ENCODE data around the gene RAD51B. TPM values are rescaled to one million over a fixed set of nuclear protein-coding genes. Genes with fewer than 3 reads are reported as not detected.

The RAD51B gene
- total RNA-seq, 1 experiment from 2014 or later = 20.0 TPM

- Histone ChIP-seq H3K79me2 (ENCODE audit: insufficient read depth, low read length) (no peaks in the 10 kb centered on the region), H3K36me3 (ENCODE audit: control insufficient read depth in 1 of 2, insufficient read depth in 2 of 2, low read length in 2 of 2) (no peaks in the 10 kb centered on the region), H3K27me3 (ENCODE audit: insufficient read depth, low read length) (no peaks in the 10 kb centered on the region), H3K27ac (ENCODE audit: low read depth, low read length) (no peak overlapping the region), H3K4me2 (ENCODE audit: low read length) (no peak overlapping the region), H2AFZ (ENCODE audit: low read depth, low read length, poor library complexity, severe bottlenecking) (no peak overlapping the region), H3K4me3 (replicated peaks in 1 of 2; ENCODE audit: low read depth in 1 of 2, low read length in 2 of 2) (no peak overlapping the region), H3K4me1 (ENCODE audit: control insufficient read depth in 1 of 2, insufficient read depth in 2 of 2, low read length in 2 of 2) (peaks cover 13 to 14% of the 10 kb centered on the region in 2 experiments), H3K9ac (ENCODE audit: low read length) (no peak overlapping the region), H3K9me2 (ENCODE audit: insufficient read depth) (no peaks in the 10 kb centered on the region), H4K20me1 (ENCODE audit: insufficient read depth) (no peaks in the 10 kb centered on the region), H3K9me3 (ENCODE audit: control insufficient read depth in 1 of 2, insufficient read depth in 1 of 2, low read depth in 1 of 2, low read length in 2 of 2) (no peaks in the 10 kb centered on the region)
- ChIA-PET CTCF (no interaction called here), RAD21 (ENCODE audit: low non-redundant PET in 1 of 2, low total read pairs in 2 of 2, uncharacterized antibody in 2 of 2, unreplicated experiment in 2 of 2) (no interaction called here), POLR2A (no interaction called here)
- TF ChIP-seq SIN3A (IDR thresholded peaks at IDR 0.05; ENCODE audit: low read depth) (no peak), YY1 (IDR thresholded peaks at IDR 0.05; ENCODE audit: extremely low read depth, insufficient replicate concordance, low read depth, low read length) (no peak), POLR2AphosphoS5 (IDR thresholded peaks at IDR 0.05; ENCODE audit: low read depth, low read length) (no peak), EGR1 (IDR thresholded peaks at IDR 0.05; ENCODE audit: low read depth) (no peak), JUND (IDR thresholded peaks at IDR 0.05) (no peak), ELF1 (IDR thresholded peaks at IDR 0.05; ENCODE audit: borderline replicate concordance, low read depth) (no peak)
- DNase-seq (ENCODE audit: low read depth, low spot score) (no peak), ATAC-seq (no peak)
- no TSS peak for BruUV-seq (replicated peaks)
- intact Hi-C loops (cut with micrococcal nuclease) = no loop called here
These were observed 463.1 kb downstream of the RAD51B start for GRCh38 chr14:68282479-68283377.

DNA sequence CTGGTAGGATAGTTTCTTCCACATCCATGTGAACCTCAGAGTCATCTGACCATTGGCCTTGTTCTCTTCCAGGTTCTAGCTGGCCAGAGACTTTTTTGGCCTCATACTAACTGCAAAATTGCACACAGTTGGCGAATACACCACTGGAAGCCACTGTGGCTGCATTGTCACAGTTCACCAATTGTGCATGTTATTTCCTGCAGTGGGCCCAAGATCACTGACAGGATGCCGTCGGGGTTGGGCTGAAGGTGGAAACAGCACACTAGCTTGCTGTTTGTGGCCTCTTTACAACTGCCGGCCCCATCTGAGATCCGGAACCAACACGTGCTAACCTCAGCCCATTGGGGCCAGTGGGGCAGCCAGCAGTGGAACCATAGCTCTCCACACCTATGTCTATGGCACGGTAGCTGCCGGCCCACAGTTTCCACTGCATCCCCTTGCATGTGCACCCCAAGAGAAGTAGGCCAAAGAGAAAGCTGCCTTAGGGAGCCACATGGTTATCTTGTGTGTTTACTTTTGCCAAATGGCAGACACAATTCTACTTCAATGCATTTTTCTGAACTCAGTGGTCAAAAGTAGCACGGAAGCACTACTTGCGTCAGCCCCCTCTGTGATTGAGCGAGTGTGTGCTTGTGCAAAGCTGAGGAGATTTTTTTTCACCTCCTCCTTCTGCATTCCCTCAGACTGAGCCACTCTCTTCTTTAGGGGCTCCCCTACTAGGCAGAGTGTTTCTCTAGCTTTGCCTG, 464.0 kb downstream of the RAD51B start:
- DNase-seq (ENCODE audit: low read depth, low spot score) (no peak), ATAC-seq (no peak)
- H3K9me2 ChIP-seq (ENCODE audit: insufficient read depth) = no peaks in the 10 kb centered on the region
- no peaks in the 10 kb centered on the region for H3K9me3 ChIP-seq (ENCODE audit: control insufficient read depth in 1 of 2, insufficient read depth in 1 of 2, low read depth in 1 of 2, low read length in 2 of 2)
- BruUV-seq (replicated peaks) = no TSS peak
- ChIA-PET CTCF (no interaction called here), RAD21 (ENCODE audit: low non-redundant PET in 1 of 2, low total read pairs in 2 of 2, uncharacterized antibody in 2 of 2, unreplicated experiment in 2 of 2) (no interaction called here), POLR2A (no interaction called here)
- H3K9ac ChIP-seq (ENCODE audit: low read length) = no peak overlapping the region
- intact Hi-C loops (cut with micrococcal nuclease) = no loop called here
- no peak overlapping the region for H3K4me3 ChIP-seq (replicated peaks in 1 of 2; ENCODE audit: low read depth in 1 of 2, low read length in 2 of 2)
- peaks cover 8 to 10% of the 10 kb centered on the region in 2 experiments for H3K4me1 ChIP-seq (ENCODE audit: control insufficient read depth in 1 of 2, insufficient read depth in 2 of 2, low read length in 2 of 2)
- H4K20me1 ChIP-seq (ENCODE audit: insufficient read depth) = no peaks in the 10 kb centered on the region
- no peaks in the 10 kb centered on the region for H3K27me3 ChIP-seq (ENCODE audit: insufficient read depth, low read length)
- no peak overlapping the region for H3K4me2 ChIP-seq (ENCODE audit: low read length)
- no peaks in the 10 kb centered on the region for H3K36me3 ChIP-seq (ENCODE audit: control insufficient read depth in 1 of 2, insufficient read depth in 2 of 2, low read length in 2 of 2)
- H3K27ac ChIP-seq (ENCODE audit: low read depth, low read length) = no peak overlapping the region
- no peaks in the 10 kb centered on the region for H3K79me2 ChIP-seq (ENCODE audit: insufficient read depth, low read length)
- H2AFZ ChIP-seq (ENCODE audit: low read depth, low read length, poor library complexity, severe bottlenecking) = no peak overlapping the region
- TF ChIP-seq, protein P1, sequence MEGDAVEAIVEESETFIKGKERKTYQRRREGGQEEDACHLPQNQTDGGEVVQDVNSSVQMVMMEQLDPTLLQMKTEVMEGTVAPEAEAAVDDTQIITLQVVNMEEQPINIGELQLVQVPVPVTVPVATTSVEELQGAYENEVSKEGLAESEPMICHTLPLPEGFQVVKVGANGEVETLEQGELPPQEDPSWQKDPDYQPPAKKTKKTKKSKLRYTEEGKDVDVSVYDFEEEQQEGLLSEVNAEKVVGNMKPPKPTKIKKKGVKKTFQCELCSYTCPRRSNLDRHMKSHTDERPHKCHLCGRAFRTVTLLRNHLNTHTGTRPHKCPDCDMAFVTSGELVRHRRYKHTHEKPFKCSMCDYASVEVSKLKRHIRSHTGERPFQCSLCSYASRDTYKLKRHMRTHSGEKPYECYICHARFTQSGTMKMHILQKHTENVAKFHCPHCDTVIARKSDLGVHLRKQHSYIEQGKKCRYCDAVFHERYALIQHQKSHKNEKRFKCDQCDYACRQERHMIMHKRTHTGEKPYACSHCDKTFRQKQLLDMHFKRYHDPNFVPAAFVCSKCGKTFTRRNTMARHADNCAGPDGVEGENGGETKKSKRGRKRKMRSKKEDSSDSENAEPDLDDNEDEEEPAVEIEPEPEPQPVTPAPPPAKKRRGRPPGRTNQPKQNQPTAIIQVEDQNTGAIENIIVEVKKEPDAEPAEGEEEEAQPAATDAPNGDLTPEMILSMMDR (IDR thresholded peaks at IDR 0.05 in 2 of 3, conservative IDR thresholded peaks at IDR 0.05 in 1 of 3; ENCODE audit: borderline replicate concordance in 1 of 3, insufficient read depth in 1 of 3, low read depth in 2 of 3, low read length in 2 of 3) = no peak
- TF ChIP-seq TCF7L2 (IDR thresholded peaks at IDR 0.05; ENCODE audit: borderline replicate concordance, extremely low read depth, insufficient read depth, insufficient read length) (no peak), REST (IDR thresholded peaks at IDR 0.05; ENCODE audit: low read depth) (no peak), YY1 (IDR thresholded peaks at IDR 0.05; ENCODE audit: extremely low read depth, insufficient replicate concordance, low read depth, low read length) (no peak), POLR2A (IDR thresholded peaks at IDR 0.05; ENCODE audit: borderline replicate concordance, extremely low read depth, insufficient read depth, insufficient read length) (no peak), ELF1 (IDR thresholded peaks at IDR 0.05; ENCODE audit: borderline replicate concordance, low read depth) (no peak), FOSL1 (IDR thresholded peaks at IDR 0.05; ENCODE audit: low read depth) (no peak)
- TF ChIP-seq, protein P2, sequence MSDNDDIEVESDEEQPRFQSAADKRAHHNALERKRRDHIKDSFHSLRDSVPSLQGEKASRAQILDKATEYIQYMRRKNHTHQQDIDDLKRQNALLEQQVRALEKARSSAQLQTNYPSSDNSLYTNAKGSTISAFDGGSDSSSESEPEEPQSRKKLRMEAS (IDR thresholded peaks at IDR 0.05) = no peak

Data from HCT116 (cell line).